ENCODE measurements around the gene ARID1B.
A peak's percentile ranks its signal among the peaks of the same experiment; 100 is the strongest.

The ARID1B gene

DNA sequence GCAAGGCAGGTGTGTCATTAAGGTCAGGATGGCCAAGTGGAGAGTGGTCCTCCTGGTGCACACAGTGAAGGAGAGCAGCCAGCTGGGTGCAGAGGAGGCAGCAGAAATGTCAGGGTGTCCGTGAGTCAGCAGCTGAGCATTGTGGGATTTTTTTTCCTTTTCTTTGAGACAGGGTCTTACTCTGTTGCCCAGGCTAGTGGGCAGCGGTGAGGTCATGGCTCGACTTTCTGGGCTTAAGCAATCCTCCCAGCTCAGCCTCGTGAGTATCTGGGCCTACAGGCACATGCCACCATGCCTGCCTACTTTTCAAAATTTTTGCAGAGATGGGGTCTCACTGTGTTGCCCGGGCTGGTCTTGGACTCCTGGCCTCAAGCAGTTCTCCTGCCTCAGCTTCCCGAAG, 16.0 kb downstream of the ARID1B start:
- no peaks in the 10 kb centered on the region for H3K9me3 Mint-ChIP-seq
- intact Hi-C loops (cut with micrococcal nuclease): no loop called here
- H3K4me1 Mint-ChIP-seq (ENCODE audit: low read depth): peaks cover 56% of the 10 kb centered on the region
- H3K4me3 Mint-ChIP-seq: no peak overlapping the region
- no peak overlapping the region for H3K27ac Mint-ChIP-seq
- no peaks in the 10 kb centered on the region for H3K27me3 Mint-ChIP-seq
- peaks cover 10% of the 10 kb centered on the region for H3K36me3 Mint-ChIP-seq (ENCODE audit: low read depth)

DNA sequence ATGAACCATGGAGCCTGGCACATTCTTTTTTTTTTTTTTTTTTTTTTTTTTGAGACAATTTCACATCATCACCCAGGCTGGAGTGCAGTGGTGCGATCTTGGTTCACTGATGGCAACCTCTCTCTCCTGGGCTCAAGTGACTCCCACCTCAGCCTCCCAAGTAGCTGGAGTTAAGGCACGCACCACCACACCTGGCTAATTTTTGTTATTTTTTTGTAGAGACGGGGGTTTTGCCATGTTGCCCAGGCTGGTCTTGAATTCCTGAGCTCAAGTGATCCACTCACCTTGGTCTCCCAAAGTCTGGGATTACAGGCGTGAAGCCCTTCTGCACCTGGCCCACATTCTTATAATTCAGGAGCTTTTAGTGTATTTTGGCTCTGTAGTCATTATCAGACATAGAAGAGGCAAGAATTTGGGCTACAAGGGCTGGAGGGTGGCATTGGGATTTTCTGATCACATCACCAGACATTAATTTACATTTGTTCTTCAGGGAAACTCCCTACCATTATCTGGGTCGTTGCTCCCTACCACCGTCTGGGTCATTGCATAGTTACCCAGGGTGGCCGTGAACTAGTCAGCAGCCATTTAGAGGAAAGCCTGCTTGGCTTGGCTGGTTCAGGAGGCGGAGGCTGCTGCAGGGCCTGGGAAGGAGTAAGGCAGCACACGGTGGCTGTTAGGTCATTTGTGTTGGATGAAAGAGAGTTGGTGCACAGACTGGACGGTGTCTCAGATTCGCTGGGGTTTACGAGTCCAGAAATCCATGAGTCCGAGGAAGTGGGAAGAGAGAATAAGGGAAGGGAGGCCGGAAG, 17.6 kb downstream of the ARID1B start:
- Mint-ChIP-seq H3K36me3 (ENCODE audit: low read depth) (peaks cover 11% of the 10 kb centered on the region), H3K27me3 (no peaks in the 10 kb centered on the region), H3K27ac (no peak overlapping the region), H3K4me3 (no peak overlapping the region), H3K4me1 (ENCODE audit: low read depth) (peaks cover 54% of the 10 kb centered on the region), H3K9me3 (no peaks in the 10 kb centered on the region)
- intact Hi-C loops (cut with micrococcal nuclease): no loop called here

DNA sequence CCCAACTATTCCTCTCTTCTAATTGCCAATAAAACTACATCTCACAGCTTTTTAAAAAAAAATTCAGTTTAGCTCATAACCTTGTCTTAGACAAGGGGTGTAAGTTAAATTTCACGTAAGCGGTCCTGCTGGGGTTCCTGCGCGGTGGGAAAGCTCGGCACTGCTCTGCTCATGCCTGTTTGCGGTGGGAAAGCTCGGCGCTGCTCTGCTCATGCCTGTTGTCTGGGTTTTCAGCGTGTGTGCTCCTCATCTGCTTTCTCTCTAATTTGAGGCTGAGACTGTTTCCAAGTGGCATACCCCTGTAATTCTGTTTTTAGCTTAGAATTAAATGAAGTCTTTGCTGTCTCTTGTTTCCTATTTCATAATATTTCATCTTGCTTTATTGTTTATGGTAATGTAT, 18.6 kb downstream of the ARID1B start:
- Mint-ChIP-seq H3K27me3 (no peaks in the 10 kb centered on the region), H3K4me3 (no peak overlapping the region), H3K27ac (no peak overlapping the region), H3K4me1 (ENCODE audit: low read depth) (peaks cover 48% of the 10 kb centered on the region), H3K9me3 (no peaks in the 10 kb centered on the region), H3K36me3 (ENCODE audit: low read depth) (peaks cover 11% of the 10 kb centered on the region)
- intact Hi-C loops (cut with micrococcal nuclease): no loop called here

DNA sequence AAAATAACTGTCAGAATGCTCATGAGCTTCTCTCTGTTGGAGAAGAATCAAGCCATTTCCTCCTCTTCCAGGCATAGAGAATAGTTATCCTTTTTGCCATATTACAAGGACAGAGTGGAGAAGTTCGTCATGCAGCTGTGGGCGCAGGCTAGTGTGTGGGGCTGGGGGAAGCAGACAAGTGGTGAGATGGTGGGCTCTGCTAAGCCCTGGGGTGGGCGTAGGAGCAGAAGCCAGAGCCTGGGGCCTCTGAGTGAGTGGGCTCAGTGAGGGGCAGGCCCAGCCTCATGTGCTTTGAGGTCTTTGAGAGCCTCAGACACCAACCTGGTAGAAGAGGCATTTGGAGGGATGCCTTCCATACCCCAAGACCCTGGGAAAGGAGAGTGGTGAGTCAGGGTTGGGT, 19.4 kb downstream of the ARID1B start:
- intact Hi-C loops (cut with micrococcal nuclease): no loop called here
- Mint-ChIP-seq H3K4me1 (ENCODE audit: low read depth) (peaks cover 45% of the 10 kb centered on the region), H3K36me3 (ENCODE audit: low read depth) (peaks cover 11% of the 10 kb centered on the region), H3K4me3 (no peak overlapping the region), H3K9me3 (no peaks in the 10 kb centered on the region), H3K27me3 (no peaks in the 10 kb centered on the region), H3K27ac (no peak overlapping the region)

DNA sequence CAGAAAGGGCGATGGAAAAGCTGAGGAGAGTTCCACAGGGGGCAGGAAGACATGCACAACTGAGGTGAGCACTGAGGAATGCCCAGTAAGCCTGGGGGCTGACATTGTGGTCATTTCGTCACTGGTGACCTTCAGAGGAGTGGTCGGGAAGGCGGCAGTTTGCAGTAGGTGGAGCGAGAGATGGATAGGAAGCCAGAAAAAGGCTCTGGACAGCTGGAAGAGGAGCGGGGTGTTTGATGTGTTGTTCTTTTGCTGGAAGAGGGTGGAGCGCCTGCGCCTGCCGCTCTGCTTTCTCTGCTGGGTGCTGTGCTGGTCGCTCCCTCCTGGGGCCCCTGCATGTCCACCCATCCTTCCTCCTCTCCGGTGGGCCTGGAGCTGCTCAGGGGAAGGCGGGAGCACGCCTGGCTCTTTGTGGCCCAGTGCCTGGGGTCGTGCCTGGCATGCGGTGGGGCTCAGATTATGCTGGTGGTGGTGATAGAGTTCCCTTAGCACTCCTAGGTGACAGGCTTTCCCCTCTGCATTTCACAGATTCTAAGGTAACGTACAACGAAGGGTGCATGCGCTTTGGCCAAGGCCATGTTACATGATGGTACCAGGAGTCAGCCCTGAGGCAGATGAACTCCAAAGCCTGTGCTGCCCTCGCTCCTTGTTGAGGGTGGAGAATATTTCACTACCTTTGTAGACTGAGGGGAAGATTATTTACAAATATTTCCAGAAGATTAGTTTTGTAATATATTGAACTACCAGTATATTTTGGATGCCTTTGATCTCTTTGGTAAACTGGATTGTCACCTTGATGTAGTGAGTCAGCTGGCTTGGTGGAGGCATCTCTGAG, 20.9 kb downstream of the ARID1B start:
- Mint-ChIP-seq H3K27me3 (no peaks in the 10 kb centered on the region), H3K36me3 (ENCODE audit: low read depth) (peaks cover 11% of the 10 kb centered on the region), H3K4me1 (ENCODE audit: low read depth) (peaks cover 39% of the 10 kb centered on the region), H3K27ac (no peak overlapping the region), H3K4me3 (no peak overlapping the region), H3K9me3 (no peaks in the 10 kb centered on the region)
- intact Hi-C loops (cut with micrococcal nuclease): no loop called here

DNA sequence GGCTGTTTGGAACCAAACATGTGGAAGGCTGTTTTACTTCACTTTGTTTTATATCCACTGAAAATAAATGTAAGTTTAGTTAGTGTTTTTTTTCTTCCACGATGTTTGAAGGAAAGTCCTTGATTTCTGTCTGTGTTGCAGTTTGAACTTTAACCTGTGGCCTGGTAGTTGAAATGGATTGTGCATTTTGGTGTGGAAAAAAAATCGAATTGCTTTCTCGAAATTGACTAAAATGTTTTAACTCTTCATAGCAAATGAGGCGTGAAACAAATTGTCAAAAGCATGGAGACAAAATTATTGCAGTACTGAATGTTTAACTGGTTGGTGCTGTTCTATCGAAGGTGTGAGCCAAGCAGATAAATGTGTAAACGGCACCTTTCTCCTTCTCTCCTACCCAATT, 24.5 kb downstream of the ARID1B start:
- H3K9me3 Mint-ChIP-seq: no peaks in the 10 kb centered on the region
- no peak overlapping the region for H3K27ac Mint-ChIP-seq
- no peaks in the 10 kb centered on the region for H3K27me3 Mint-ChIP-seq
- H3K4me1 Mint-ChIP-seq (ENCODE audit: low read depth): peaks cover 37% of the 10 kb centered on the region
- peaks cover 16% of the 10 kb centered on the region for H3K36me3 Mint-ChIP-seq (ENCODE audit: low read depth)
- intact Hi-C loops (cut with micrococcal nuclease): no loop called here
- H3K4me3 Mint-ChIP-seq: no peak overlapping the region

DNA sequence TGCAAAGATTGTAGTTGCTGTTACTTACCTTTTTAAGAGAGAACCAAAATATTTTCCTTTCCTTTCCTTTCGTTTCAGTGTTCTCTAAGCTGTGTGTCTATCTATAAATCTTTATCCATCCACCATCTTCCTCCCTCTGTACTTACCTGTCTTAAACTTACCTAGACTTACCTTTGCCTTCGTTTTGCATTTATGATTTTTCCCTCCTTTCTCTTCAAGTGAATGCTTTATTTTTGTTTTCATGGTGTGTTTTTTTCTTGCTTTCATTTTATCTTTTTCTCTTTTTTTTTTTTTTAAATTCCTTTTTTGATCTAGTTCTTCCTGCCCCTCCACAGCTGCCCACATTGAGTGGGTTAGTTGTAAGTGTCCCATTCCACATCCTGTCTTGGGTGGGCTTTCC, 26.2 kb downstream of the ARID1B start:
- H3K27ac Mint-ChIP-seq: no peak overlapping the region
- intact Hi-C loops (cut with micrococcal nuclease): no loop called here
- no peak overlapping the region for H3K4me3 Mint-ChIP-seq
- peaks cover 41% of the 10 kb centered on the region for H3K4me1 Mint-ChIP-seq (ENCODE audit: low read depth)
- peaks cover 5% of the 10 kb centered on the region for H3K36me3 Mint-ChIP-seq (ENCODE audit: low read depth)
- no peaks in the 10 kb centered on the region for H3K9me3 Mint-ChIP-seq
- no peaks in the 10 kb centered on the region for H3K27me3 Mint-ChIP-seq

DNA sequence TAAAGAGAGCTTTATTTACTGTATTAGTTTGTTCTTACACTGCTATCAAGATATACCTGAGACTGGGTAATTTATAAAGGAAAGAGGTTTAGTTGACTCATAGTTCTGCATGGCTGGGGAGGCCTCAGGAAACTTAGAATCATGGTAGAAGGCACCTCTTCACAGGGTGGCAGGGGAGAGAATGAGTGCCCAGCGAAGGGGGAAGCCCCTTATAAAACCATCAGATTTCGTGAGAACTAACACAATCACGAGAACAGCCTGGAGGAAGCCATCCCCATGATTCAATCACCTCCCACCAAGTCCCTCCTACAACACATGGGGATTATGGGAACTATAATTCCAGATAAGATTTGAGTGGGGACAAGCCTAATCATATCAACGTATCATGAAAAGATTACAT, 27.2 kb downstream of the ARID1B start:
- no peak overlapping the region for H3K4me3 Mint-ChIP-seq
- H3K27ac Mint-ChIP-seq: no peak overlapping the region
- peaks cover 5% of the 10 kb centered on the region for H3K36me3 Mint-ChIP-seq (ENCODE audit: low read depth)
- H3K4me1 Mint-ChIP-seq (ENCODE audit: low read depth): peaks cover 44% of the 10 kb centered on the region
- no peaks in the 10 kb centered on the region for H3K27me3 Mint-ChIP-seq
- intact Hi-C loops (cut with micrococcal nuclease): no loop called here
- H3K9me3 Mint-ChIP-seq: no peaks in the 10 kb centered on the region

DNA sequence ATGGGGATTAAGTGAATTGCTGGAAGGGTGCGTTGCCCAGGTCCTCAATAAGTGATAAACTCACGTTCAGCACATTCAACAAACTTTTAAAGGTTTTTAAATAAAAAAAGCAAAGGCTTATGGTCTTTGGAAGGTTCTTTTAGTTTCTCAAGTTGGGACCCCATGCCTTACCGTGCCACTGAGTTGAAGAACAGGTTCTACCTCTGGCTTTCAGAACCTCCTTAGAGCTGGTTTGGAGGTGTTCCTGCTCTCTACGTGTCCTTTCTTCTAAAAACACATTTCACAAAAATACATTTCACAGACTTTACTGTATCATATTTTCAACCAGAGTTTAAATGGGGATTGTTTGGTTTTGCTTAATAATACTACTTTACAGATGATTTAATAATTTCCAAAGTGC, 29.0 kb downstream of the ARID1B start:
- no peaks in the 10 kb centered on the region for H3K9me3 Mint-ChIP-seq
- H3K4me3 Mint-ChIP-seq: no peak overlapping the region
- H3K27ac Mint-ChIP-seq: no peak overlapping the region
- intact Hi-C loops (cut with micrococcal nuclease): no loop called here
- peaks cover 5% of the 10 kb centered on the region for H3K36me3 Mint-ChIP-seq (ENCODE audit: low read depth)
- no peaks in the 10 kb centered on the region for H3K27me3 Mint-ChIP-seq
- H3K4me1 Mint-ChIP-seq (ENCODE audit: low read depth): peaks cover 61% of the 10 kb centered on the region

DNA sequence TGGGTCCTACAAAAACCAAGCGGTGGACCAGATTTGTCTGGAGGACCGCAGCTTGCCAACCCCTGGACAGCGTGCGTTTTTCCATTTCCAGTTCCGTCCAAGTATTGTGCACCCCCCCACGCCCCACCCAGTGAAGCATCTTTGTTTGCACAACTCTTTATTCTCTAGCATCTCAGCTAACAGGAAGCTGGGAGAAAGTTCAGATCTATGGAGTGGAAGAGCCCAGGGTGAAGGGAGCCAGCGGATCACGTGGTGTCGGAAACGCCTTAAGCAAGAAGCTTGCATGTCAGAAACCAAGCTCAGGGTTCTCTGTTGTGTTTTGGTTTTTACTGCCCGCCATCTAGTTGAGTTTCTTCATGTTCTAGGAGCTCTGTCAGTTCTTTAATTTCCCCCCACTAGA, 29.9 kb downstream of the ARID1B start:
- H3K27me3 Mint-ChIP-seq: no peaks in the 10 kb centered on the region
- H3K4me1 Mint-ChIP-seq (ENCODE audit: low read depth): peaks cover 64% of the 10 kb centered on the region
- peaks cover 5% of the 10 kb centered on the region for H3K36me3 Mint-ChIP-seq (ENCODE audit: low read depth)
- H3K27ac Mint-ChIP-seq: peak overlapping the region; percentile 41
- intact Hi-C loops (cut with micrococcal nuclease): no loop called here
- H3K4me3 Mint-ChIP-seq: no peak overlapping the region
- no peaks in the 10 kb centered on the region for H3K9me3 Mint-ChIP-seq

DNA sequence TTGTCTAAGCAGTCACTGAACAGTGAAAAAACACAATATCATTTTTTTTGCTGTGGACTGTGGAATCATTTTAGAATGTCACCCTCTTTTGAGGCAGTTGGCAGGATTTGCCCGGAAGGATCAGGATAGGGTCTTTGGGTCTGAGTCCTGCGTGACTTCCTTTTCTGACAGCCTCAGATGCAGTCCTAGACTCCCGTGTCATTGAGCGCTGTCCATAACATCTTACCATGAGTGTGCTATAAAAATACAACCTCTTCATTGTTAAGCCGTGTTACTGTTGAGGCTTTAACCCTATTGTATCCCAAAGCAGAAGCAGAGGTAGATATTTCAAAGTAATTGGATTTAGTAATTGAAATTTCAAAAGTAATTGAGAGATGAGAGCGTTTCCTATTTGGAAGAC, 30.6 kb downstream of the ARID1B start:
- Mint-ChIP-seq H3K9me3 (no peaks in the 10 kb centered on the region), H3K27ac (peak overlapping the region; percentile 41), H3K4me1 (ENCODE audit: low read depth) (peaks cover 71% of the 10 kb centered on the region), H3K36me3 (ENCODE audit: low read depth) (peaks cover 5% of the 10 kb centered on the region), H3K27me3 (no peaks in the 10 kb centered on the region), H3K4me3 (no peak overlapping the region)
- intact Hi-C loops (cut with micrococcal nuclease): no loop called here

DNA sequence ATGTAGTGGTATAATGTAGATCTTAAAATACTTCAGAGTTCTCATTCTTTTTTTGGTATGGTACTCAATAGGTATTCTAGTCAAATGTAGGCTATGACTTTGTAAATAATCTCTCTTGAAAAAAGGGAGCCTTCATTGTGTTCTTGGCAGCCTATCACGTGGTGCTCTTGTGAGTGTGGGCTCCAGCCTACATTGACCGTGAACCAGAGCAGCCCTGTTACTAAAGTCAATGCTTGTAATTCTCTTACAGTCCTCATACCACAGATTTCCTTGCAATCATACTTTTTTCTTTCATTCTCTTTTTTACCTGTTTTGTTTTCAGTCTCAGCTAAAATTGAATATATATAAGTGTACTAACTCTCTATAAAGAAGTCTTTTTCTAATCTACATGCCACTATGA, 31.1 kb downstream of the ARID1B start:
- Mint-ChIP-seq H3K27ac (no peak overlapping the region), H3K4me1 (ENCODE audit: low read depth) (peaks cover 69% of the 10 kb centered on the region), H3K9me3 (no peaks in the 10 kb centered on the region), H3K36me3 (ENCODE audit: low read depth) (peaks cover 5% of the 10 kb centered on the region), H3K4me3 (no peak overlapping the region), H3K27me3 (no peaks in the 10 kb centered on the region)
- intact Hi-C loops (cut with micrococcal nuclease): no loop called here

DNA sequence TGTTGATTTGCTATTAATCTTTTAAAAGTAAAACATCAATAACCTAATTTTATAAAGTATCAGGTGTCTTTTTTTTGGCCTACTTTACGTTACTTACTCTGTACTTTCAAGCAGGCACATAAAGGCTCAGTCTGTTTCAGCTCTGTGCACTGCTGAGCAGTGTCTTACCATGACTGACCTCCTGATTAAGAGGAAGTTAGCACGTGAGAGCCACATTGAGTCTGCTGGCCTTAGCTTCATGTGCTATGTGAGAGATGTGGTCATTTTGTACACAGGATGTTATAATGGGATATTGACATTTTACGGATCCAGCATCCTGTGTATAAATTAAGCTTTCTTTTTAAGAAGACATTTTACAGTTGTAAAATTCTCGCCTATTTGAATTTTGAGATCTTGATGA, 31.9 kb downstream of the ARID1B start:
- no peaks in the 10 kb centered on the region for H3K27me3 Mint-ChIP-seq
- H3K9me3 Mint-ChIP-seq: no peaks in the 10 kb centered on the region
- no peak overlapping the region for H3K4me3 Mint-ChIP-seq
- H3K4me1 Mint-ChIP-seq (ENCODE audit: low read depth): peaks cover 66% of the 10 kb centered on the region
- H3K27ac Mint-ChIP-seq: peak overlapping the region; percentile 40
- intact Hi-C loops (cut with micrococcal nuclease): no loop called here
- H3K36me3 Mint-ChIP-seq (ENCODE audit: low read depth): peaks cover 3% of the 10 kb centered on the region

DNA sequence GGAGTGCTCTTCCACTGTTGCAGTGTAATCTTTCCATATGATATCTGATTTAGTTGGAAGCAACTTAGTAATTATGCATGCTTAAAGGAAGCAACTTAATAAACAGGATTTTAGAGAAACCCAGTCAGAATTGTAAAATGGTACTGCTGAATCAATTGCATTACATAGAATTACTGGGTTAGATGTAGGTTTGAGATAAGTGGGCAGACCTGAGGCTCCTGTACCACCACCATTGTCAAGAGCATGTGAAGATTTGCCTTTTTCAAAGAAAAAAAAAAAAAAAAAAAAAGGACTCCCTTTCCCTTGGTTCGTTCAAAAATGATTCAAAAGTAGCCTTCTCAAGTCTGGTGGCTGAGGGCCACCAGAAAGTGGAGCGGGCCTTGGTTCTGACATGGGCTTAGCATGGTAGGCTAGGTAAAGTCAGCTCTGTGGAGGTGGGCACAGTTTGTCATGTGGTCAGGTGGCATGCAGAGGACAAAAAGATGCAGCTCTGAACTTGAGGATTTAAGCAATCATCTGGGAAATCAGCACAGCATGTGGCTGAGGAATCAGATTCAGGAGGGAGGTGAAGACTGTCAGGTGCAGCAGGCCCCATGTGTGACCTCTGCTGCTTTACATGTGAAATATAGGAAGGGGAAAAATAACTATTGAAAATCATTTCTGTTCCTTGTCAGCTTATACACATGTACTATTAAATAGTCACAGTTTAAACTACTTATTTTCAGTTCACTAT, 32.4 kb downstream of the ARID1B start:
- H3K9me3 Mint-ChIP-seq: no peaks in the 10 kb centered on the region
- no peaks in the 10 kb centered on the region for H3K36me3 Mint-ChIP-seq (ENCODE audit: low read depth)
- H3K4me3 Mint-ChIP-seq: no peak overlapping the region
- no peaks in the 10 kb centered on the region for H3K27me3 Mint-ChIP-seq
- peak overlapping the region; percentile 40 for H3K27ac Mint-ChIP-seq
- H3K4me1 Mint-ChIP-seq (ENCODE audit: low read depth): peaks cover 67% of the 10 kb centered on the region
- intact Hi-C loops (cut with micrococcal nuclease): no loop called here
